ENCODE measurements around the gene SLC35F1. TPM values are rescaled to one million over a fixed set of nuclear protein-coding genes. Genes with fewer than 3 reads are reported as not detected.

Gene SLC35F1
- total RNA-seq, 1 donor from 2014 or later, result not detected

DNA sequence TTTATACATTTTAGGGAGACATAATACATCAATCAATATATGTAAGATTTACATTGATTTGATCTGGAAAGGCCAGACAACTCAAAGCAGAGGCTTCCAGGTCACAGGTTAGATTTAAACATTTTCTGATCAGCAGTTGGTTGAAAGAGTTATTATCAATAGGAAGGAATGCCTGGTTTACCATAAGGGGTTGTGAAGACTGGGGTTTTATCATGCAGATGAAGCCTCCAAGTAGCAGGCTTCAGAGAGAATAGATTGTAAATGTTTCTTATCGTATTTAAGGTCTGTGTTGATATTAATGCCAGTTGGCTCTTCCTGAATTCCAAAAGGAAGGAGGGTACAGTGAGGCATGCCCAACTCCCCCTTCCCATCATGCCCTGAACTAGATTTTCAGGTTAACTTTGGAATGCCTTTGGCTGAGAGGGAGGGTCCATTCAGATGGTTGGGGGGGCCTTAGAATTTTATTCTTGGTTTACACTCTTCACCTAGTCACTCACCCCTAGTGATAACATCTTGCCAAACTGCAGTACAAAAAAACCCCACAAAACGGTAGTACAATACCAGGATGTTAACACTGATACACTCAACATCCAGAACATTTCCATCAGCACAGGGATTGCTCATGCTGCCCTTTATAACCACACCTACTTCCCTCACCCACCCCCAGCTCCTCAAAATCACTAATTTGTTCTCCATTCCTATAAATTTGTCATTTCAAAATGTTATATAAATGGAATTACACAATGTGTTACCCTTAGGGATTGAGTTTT, 381.5 kb downstream of the SLC35F1 start:
- H3K4me3 ChIP-seq (ENCODE audit: low read depth, low read length), result no peak overlapping the region
- no peak for DNase-seq (ENCODE audit: low read depth)
- TF ChIP-seq, protein P1, sequence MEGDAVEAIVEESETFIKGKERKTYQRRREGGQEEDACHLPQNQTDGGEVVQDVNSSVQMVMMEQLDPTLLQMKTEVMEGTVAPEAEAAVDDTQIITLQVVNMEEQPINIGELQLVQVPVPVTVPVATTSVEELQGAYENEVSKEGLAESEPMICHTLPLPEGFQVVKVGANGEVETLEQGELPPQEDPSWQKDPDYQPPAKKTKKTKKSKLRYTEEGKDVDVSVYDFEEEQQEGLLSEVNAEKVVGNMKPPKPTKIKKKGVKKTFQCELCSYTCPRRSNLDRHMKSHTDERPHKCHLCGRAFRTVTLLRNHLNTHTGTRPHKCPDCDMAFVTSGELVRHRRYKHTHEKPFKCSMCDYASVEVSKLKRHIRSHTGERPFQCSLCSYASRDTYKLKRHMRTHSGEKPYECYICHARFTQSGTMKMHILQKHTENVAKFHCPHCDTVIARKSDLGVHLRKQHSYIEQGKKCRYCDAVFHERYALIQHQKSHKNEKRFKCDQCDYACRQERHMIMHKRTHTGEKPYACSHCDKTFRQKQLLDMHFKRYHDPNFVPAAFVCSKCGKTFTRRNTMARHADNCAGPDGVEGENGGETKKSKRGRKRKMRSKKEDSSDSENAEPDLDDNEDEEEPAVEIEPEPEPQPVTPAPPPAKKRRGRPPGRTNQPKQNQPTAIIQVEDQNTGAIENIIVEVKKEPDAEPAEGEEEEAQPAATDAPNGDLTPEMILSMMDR (conservative IDR thresholded peaks at IDR 0.05; ENCODE audit: low read depth, low read length), result no peak

- TF ChIP-seq, protein P1 (conservative IDR thresholded peaks at IDR 0.05; ENCODE audit: low read depth, low read length), result no peak
- H3K4me3 ChIP-seq (ENCODE audit: low read depth, low read length), result no peak overlapping the region
Observed at GRCh38 chr6:118292558-118292957, 385.5 kb downstream of the SLC35F1 start.

DNA sequence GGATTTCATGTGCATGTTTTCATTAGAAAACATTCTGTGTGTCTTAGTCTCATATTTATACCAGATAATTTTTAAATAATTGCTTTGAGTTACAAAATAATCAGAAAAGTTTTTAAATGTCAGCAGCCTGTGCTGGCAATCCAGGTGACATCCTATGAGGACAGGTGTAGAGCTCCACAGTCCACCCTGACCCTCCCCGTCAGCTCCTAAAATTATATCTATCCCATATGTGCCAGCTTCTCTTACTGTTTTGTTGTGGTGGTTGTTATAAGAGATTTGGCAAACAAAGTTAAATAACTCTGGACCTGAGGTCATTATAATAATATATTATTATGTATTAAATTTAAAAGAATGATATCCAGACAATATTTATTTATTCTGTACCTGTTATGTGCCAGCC, 387.8 kb downstream of the SLC35F1 start:
- TF ChIP-seq, protein P1 (conservative IDR thresholded peaks at IDR 0.05; ENCODE audit: low read depth, low read length), result no peak
- H3K4me3 ChIP-seq (ENCODE audit: low read depth, low read length), result no peak overlapping the region

More at GRCh38 chr6:118292558-118292957, 385.5 kb downstream of the SLC35F1 start:
- no peak for DNase-seq (ENCODE audit: low read depth)

GRCh38 chr6:118295336-118295735, 388.3 kb downstream of the SLC35F1 start:
- DNase-seq (ENCODE audit: low read depth), result no peak
- no peak overlapping the region for H3K4me3 ChIP-seq (ENCODE audit: low read depth, low read length)
- TF ChIP-seq, protein P1 (conservative IDR thresholded peaks at IDR 0.05; ENCODE audit: low read depth, low read length), result no peak

More for the DNA sequence above, 387.8 kb downstream of the SLC35F1 start:
- DNase-seq (ENCODE audit: low read depth), result no peak

DNA sequence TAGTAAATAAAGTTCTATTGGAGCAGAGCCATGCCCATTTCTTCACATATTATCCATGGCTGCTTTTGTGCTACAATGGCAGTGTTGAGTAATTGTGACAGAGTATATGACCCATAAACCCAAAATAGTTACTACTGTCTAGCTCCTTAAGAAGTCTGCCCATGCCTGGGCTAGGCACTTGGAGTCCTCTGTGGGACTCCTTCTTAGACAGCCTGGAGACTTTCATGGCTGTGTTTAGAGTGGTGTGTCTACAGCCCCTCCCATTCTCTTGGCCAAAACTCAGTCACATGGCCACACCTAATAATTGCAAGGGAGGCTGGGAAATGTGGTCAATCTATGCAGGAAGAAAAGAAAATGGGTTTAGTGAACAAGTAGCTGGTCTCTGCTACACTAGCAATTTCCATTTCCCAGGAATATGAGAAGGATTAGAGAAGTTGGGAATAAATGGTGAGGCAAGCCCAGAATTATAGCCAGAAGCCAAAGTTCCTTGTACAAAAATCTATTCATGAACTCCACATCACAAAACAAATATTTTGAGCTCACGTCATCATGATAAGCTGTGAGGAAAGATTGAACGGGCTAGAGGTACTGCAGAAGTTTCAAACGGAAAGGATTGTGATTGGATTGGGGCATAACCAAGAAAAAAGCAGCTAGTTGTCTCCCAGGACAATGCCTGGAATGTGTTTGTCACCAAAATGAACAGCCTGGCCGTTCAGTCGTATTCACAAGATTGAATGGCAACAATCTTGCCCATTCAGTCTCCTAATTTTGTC, 389.3 kb downstream of the SLC35F1 start:
- DNase-seq (ENCODE audit: low read depth), result no peak
- H3K4me3 ChIP-seq (ENCODE audit: low read depth, low read length), result no peak overlapping the region
- TF ChIP-seq, protein P1 (conservative IDR thresholded peaks at IDR 0.05; ENCODE audit: low read depth, low read length), result no peak

GRCh38 chr6:118297821-118298220, 390.8 kb downstream of the SLC35F1 start:
- TF ChIP-seq, protein P1 (conservative IDR thresholded peaks at IDR 0.05; ENCODE audit: low read depth, low read length), result no peak
- DNase-seq (ENCODE audit: low read depth), result no peak
- no peak overlapping the region for H3K4me3 ChIP-seq (ENCODE audit: low read depth, low read length)

Data from epithelial cell of proximal tubule (primary cell).